PFSK-1 (cell line): Measurements from ENCODE around the gene NEMP2.

Experiments
- FOXP2 ChIP-seq: optimal IDR thresholded peaks from 2 replicates; pipeline ENCODE3; 2011; ENCODE audit warnings: borderline replicate concordance, control low read depth, inconsistent platforms; ENCODE audit not compliant: insufficient read depth; ENCODE audit errors: extremely low read length, extremely low read depth
- POLR2AphosphoS5 ChIP-seq: IDR thresholded peaks from 2 replicates; pipeline ENCODE4 v1.6.1; 2012; ENCODE audit warnings: low read depth, mild to moderate bottlenecking, control low read depth, low read length, moderate library complexity
- SIN3A ChIP-seq: IDR thresholded peaks from 2 replicates; pipeline ENCODE4 v1.6.1; 2012; ENCODE audit warnings: mild to moderate bottlenecking, low read length, moderate library complexity, borderline replicate concordance; ENCODE audit not compliant: insufficient read depth
- TAF1 ChIP-seq: IDR thresholded peaks from 2 replicates; pipeline ENCODE4 v1.6.1; 2012; ENCODE audit warnings: low read length, control low read depth, borderline replicate concordance; ENCODE audit not compliant: insufficient read depth
- TF ChIP-seq, protein P1 (sequence below), 2 experiments: IDR thresholded peaks; 2 replicates each; pipeline versions ENCODE4 v1.6.1 to v1.8.0; 2011 to 2012; ENCODE audit warnings: low read depth in 2 of 2, low read length in 2 of 2, control low read depth in 1 of 2, inconsistent platforms in 1 of 2, mild to moderate bottlenecking in 1 of 2, moderate library complexity in 1 of 2; ENCODE audit not compliant: insufficient read depth in 1 of 2

NEMP2 gene

DNA sequence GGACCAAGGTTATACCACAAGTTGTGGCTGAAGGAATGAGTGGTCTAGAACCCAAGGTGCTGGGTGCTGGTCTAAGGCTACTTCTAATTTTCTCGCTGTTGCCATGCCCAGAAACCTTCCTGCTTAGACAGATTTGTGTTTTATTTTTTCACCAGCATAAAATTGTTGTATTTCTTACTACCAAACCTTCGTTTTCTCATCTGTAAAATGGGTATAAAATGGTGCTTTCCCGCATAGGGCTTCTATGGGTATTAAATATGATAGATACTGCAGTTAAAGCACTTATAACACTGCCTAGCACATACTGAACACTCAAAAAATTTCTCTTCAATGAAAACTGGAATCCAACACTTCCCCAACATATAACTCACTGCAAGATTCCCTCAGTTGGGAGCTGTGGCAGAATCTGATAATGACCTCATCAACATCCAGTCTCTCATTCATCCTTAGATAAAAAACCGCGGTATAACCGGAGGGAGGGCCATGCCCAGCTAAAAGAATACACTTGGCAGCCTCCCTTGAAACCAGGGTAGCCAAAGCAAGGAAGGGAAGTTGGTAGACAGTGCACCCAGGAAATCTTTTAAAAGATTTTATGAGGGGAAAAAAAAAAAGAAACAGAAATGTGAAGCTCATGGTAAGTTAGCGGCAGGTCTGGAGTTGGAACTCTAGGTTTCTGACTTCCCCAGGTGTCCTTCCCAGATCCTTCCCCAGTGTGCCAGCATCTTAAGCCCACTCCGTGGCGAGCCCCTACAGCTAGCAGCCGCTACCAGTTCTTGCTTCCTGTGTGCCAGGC, 1.2 kb downstream of the NEMP2 start:
- TF ChIP-seq POLR2AphosphoS5 = no peak
- TF ChIP-seq, protein P1, sequence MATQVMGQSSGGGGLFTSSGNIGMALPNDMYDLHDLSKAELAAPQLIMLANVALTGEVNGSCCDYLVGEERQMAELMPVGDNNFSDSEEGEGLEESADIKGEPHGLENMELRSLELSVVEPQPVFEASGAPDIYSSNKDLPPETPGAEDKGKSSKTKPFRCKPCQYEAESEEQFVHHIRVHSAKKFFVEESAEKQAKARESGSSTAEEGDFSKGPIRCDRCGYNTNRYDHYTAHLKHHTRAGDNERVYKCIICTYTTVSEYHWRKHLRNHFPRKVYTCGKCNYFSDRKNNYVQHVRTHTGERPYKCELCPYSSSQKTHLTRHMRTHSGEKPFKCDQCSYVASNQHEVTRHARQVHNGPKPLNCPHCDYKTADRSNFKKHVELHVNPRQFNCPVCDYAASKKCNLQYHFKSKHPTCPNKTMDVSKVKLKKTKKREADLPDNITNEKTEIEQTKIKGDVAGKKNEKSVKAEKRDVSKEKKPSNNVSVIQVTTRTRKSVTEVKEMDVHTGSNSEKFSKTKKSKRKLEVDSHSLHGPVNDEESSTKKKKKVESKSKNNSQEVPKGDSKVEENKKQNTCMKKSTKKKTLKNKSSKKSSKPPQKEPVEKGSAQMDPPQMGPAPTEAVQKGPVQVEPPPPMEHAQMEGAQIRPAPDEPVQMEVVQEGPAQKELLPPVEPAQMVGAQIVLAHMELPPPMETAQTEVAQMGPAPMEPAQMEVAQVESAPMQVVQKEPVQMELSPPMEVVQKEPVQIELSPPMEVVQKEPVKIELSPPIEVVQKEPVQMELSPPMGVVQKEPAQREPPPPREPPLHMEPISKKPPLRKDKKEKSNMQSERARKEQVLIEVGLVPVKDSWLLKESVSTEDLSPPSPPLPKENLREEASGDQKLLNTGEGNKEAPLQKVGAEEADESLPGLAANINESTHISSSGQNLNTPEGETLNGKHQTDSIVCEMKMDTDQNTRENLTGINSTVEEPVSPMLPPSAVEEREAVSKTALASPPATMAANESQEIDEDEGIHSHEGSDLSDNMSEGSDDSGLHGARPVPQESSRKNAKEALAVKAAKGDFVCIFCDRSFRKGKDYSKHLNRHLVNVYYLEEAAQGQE (IDR thresholded peaks at IDR 0.05; ENCODE audit: insufficient read depth in 1 of 2, low read depth in 2 of 2, low read length in 2 of 2) = no peak
- no peak for TF ChIP-seq SIN3A
- no peak for TF ChIP-seq TAF1
- no peak for TF ChIP-seq FOXP2

DNA sequence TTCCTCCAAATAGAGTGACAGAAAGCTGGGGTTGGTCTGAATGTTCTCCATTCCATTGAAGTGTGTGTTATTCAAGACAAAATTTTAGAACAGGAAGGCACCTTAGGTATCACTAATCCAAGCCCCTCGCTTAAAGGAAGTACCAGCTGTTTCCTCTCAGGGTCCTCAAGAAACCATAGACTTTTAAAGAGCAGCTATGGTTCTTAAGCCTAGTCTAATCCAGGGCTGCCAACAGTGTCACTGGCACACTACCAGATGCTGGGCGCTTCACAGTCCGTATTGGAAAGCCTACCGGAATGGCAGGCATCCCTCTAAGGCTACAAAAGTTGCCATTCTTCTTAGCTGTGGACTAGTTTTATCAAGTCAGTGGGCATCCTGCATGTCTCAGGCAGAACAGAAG, 1.9 kb downstream of the NEMP2 start:
- TF ChIP-seq, protein P1 (IDR thresholded peaks at IDR 0.05; ENCODE audit: insufficient read depth in 1 of 2, low read depth in 2 of 2, low read length in 2 of 2) = no peak
- TF ChIP-seq SIN3A = no peak
- TF ChIP-seq TAF1 = no peak
- TF ChIP-seq FOXP2 = no peak
- no peak for TF ChIP-seq POLR2AphosphoS5

DNA sequence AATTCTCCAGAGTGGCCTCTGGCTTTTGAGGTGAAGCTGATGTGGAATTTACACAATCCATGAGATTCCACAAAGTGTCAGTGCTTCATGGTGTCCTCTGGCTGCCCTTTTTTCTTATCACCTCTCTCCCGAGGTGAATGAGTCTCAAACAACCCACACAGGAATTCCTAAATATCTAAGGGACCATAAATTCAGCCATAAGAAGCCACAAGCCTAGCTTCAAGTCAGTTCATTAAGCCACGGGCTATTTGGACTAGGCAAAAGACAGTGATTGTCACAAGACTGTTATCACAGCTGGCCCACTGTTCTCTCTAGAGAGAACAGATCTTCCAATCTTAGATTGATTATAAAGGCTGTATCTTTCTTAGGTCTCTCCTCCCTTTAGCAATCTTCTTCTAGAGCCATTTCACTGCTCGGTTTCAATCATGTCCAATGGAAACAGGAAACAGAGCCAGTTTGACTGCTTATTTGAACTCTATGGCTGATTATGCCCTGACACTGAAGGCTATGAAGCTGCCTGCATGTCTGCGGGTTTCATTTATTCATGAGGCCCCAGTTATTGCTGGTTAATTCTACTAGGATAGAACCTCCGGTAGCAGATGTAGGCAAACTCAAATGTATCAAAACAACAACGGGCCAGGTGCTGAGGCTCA, 4.1 kb downstream of the NEMP2 start:
- TF ChIP-seq FOXP2 = no peak
- no peak for TF ChIP-seq TAF1
- no peak for TF ChIP-seq SIN3A
- no peak for TF ChIP-seq POLR2AphosphoS5
- TF ChIP-seq, protein P1 (IDR thresholded peaks at IDR 0.05; ENCODE audit: insufficient read depth in 1 of 2, low read depth in 2 of 2, low read length in 2 of 2) = no peak

- TF ChIP-seq FOXP2 = no peak
- no peak for TF ChIP-seq TAF1
- TF ChIP-seq, protein P1 (IDR thresholded peaks at IDR 0.05; ENCODE audit: insufficient read depth in 1 of 2, low read depth in 2 of 2, low read length in 2 of 2) = no peak
- no peak for TF ChIP-seq SIN3A
- no peak for TF ChIP-seq POLR2AphosphoS5
These were observed 4.9 kb downstream of the NEMP2 start for GRCh38 chr2:190529486-190530247.
